GM23338 (cell line): ENCODE data around the gene DOCK1. TPM values are rescaled to one million over a fixed set of nuclear protein-coding genes. Genes with fewer than 3 reads are reported as not detected.

Experiments used
- ATAC-seq: fragments of 200-7000 bp; cut with Tn5 transposase; 3 replicates; pipeline ENCODE4 v1.9.1; 2020
- DNase-seq: peaks from one replicate; pipeline ENCODE4 v3.0.0-alpha.2; 2015; ENCODE audit warnings: low spot score
- H2AFZ ChIP-seq: fragments of 200-600 bp; sonication (generic); 2 replicates; pipeline ENCODE4 v1.8.0; 2016; ENCODE audit warnings: antibody characterized with exemption, mild to moderate bottlenecking, moderate library complexity
- H3F3A ChIP-seq: fragments of 200-600 bp; sonication (generic); replicated peaks from 2 replicates; pipeline ENCODE4 v1.8.0; 2017; ENCODE audit warnings: antibody characterized with exemption, mixed run types, low read depth
- H3K27ac ChIP-seq: fragments of 200-600 bp; sonication (generic); 2 replicates; pipeline ENCODE4 v1.6.1; 2016; ENCODE audit warnings: low read depth
- H3K27me3 ChIP-seq: fragments of 200-600 bp; sonication (generic); 2 replicates; pipeline ENCODE4 v1.8.0; 2016; ENCODE audit warnings: mild to moderate bottlenecking, mixed run types, moderate library complexity; ENCODE audit not compliant: insufficient read depth
- H3K36me3 ChIP-seq: fragments of 200-600 bp; sonication (generic); 2 replicates; pipeline ENCODE4 v1.8.0; 2016; ENCODE audit warnings: mild to moderate bottlenecking; ENCODE audit not compliant: insufficient read depth
- H3K4me1 ChIP-seq: fragments of 200-600 bp; sonication (generic); 2 replicates; pipeline ENCODE4 v1.8.0; 2016; ENCODE audit warnings: mild to moderate bottlenecking, moderate library complexity; ENCODE audit not compliant: insufficient read depth
- H3K4me2 ChIP-seq: fragments of 200-600 bp; sonication (generic); 2 replicates; pipeline ENCODE4 v1.7.1; 2017; ENCODE audit warnings: mixed run types
- H3K4me3 ChIP-seq: fragments of 200-600 bp; sonication (generic); 2 replicates; pipeline ENCODE4 v1.6.1; 2016; ENCODE audit warnings: mixed run types
- H3K79me2 ChIP-seq: fragments of 200-600 bp; sonication (generic); replicated peaks from 2 replicates; pipeline ENCODE4 v1.8.0; 2017; ENCODE audit warnings: mild to moderate bottlenecking; ENCODE audit not compliant: insufficient read depth
- H3K9me2 ChIP-seq: fragments of 200-600 bp; sonication (generic); 2 replicates; pipeline ENCODE4 v1.8.0; 2017; ENCODE audit not compliant: insufficient read depth
- H4K20me1 ChIP-seq: fragments of 200-600 bp; sonication (generic); replicated peaks from 2 replicates; pipeline ENCODE4 v1.8.0; 2017; ENCODE audit warnings: mild to moderate bottlenecking; ENCODE audit not compliant: insufficient read depth
- H3K27ac Mint-ChIP-seq: 2 replicates; pipeline ENCODE4 v1.8.0; 2020; ENCODE audit warnings: inconsistent platforms, mild to moderate bottlenecking, moderate library complexity, mixed read lengths
- H3K27me3 Mint-ChIP-seq: 3 replicates; pipeline ENCODE4 v1.8.0; 2022; ENCODE audit warnings: low read depth, mild to moderate bottlenecking, moderate library complexity, mixed read lengths, inconsistent platforms; ENCODE audit not compliant: insufficient read depth, poor library complexity
- H3K36me3 Mint-ChIP-seq: 3 replicates; pipeline ENCODE4 v1.8.0; 2021; ENCODE audit warnings: low read depth, mild to moderate bottlenecking, inconsistent platforms, moderate library complexity, mixed read lengths
- H3K4me1 Mint-ChIP-seq: 3 replicates; pipeline ENCODE4 v1.8.0; 2020; ENCODE audit warnings: mild to moderate bottlenecking, inconsistent platforms, mixed read lengths
- H3K4me3 Mint-ChIP-seq: 3 replicates; pipeline ENCODE4 v1.8.0; 2021; ENCODE audit warnings: moderate library complexity, mild to moderate bottlenecking, inconsistent platforms, mixed read lengths
- H3K9me3 Mint-ChIP-seq: 3 replicates; pipeline ENCODE4 v1.8.0; 2020; ENCODE audit warnings: moderate library complexity, mild to moderate bottlenecking, inconsistent platforms, mixed read lengths
- CREB1 ChIP-seq: fragments of 250-450 bp; sonication (Bioruptor Pico); IDR thresholded peaks from 2 replicates; pipeline ENCODE4 v1.5.0; 2020; ENCODE audit warnings: low read depth, mild to moderate bottlenecking, moderate library complexity
- CTCF ChIP-seq, 2 experiments: fragments of 200-600 bp in 1 of 2; sonication (generic) in 1 of 2; conservative IDR thresholded peaks; 2 replicates each; pipeline versions ENCODE4 v1.5.1 to v1.6.1; 2016 to 2017; ENCODE audit warnings: antibody characterized with exemption in 2 of 2, low read depth in 2 of 2, mild to moderate bottlenecking in 2 of 2, moderate library complexity in 1 of 2
- JUNB ChIP-seq: IDR thresholded peaks from one replicate; pipeline ENCODE4 v1.6.1; 2016; ENCODE audit warnings: antibody characterized with exemption; ENCODE audit not compliant: unreplicated experiment
- NANOG ChIP-seq: IDR thresholded peaks from 2 replicates; pipeline ENCODE4 v1.6.1; 2016; ENCODE audit warnings: antibody characterized with exemption, borderline replicate concordance
- POLR2AphosphoS5 ChIP-seq: IDR thresholded peaks from 2 replicates; pipeline ENCODE4 v1.6.1; 2016; ENCODE audit warnings: antibody characterized with exemption, low read depth
- REST ChIP-seq: IDR thresholded peaks from one replicate; pipeline ENCODE4 v1.6.1; 2018; ENCODE audit warnings: antibody characterized with exemption; ENCODE audit not compliant: unreplicated experiment
- ZNF331 ChIP-seq: fragments of 250-450 bp; sonication (Bioruptor Pico); IDR thresholded peaks from 2 replicates; pipeline ENCODE4 v1.5.0; 2020; ENCODE audit warnings: low read depth, mild to moderate bottlenecking, moderate library complexity
- polyA plus RNA-seq: library from polyadenylated mRNA; unstranded; fragments of >200 nt; fragmentation: Nextera tagmentation; extraction: Ambion mirVana; gene quantifications from 2 replicates; pipeline ENCODE4 v1.2.1, GENCODE V29; 2016
- total RNA-seq: library from RNA; depleted of rRNA; stranded (reverse); fragments of >200 nt; shearing (Covaris generic); gene quantifications from 2 replicates; pipeline ENCODE4 v1.2.3, GENCODE V29; 2014

DOCK1 gene
- total and polyA plus RNA-seq, 2 experiments from 2014 or later: 13.2 to 55.3 TPM

GRCh38 chr10:127276794-127277462 is 371.7 kb downstream of the DOCK1 start:
- no peak for TF ChIP-seq REST
- Histone ChIP-seq H3K9me2 (no peaks in the 10 kb centered on the region; the same call in none of the 2 replicates), H4K20me1 (no peaks in the 10 kb centered on the region), H3K4me1 (peaks cover 5% of the 10 kb centered on the region; the same call in 1 of the 2 replicates), H3K79me2 (no peaks in the 10 kb centered on the region), H2AFZ (no peak overlapping the region), H3K27ac (no peak overlapping the region), H3K4me2 (no peak overlapping the region), H3K4me3 (no peak overlapping the region), H3K27me3 (no peaks in the 10 kb centered on the region), H3K36me3 (peaks cover 3% of the 10 kb centered on the region; the same call in 1 of the 2 replicates), H3F3A (no peaks in the 10 kb centered on the region)
- no peaks in the 10 kb centered on the region for H3K27me3 Mint-ChIP-seq
- H3K4me3 Mint-ChIP-seq: no peak overlapping the region
- peaks cover 57% of the 10 kb centered on the region for H3K36me3 Mint-ChIP-seq
- peaks cover 21% of the 10 kb centered on the region for H3K9me3 Mint-ChIP-seq
- DNase-seq (no peak), ATAC-seq (no peak)
- H3K4me1 Mint-ChIP-seq: peaks cover 20% of the 10 kb centered on the region
- H3K27ac Mint-ChIP-seq: no peak overlapping the region

- Mint-ChIP-seq H3K9me3 (peaks cover 18% of the 10 kb centered on the region), H3K36me3 (peaks cover 53% of the 10 kb centered on the region), H3K4me1 (peaks cover 22% of the 10 kb centered on the region), H3K27ac (no peak overlapping the region), H3K4me3 (no peak overlapping the region), H3K27me3 (no peaks in the 10 kb centered on the region)
- Histone ChIP-seq H3K4me2 (no peak overlapping the region), H3K27me3 (no peaks in the 10 kb centered on the region), H2AFZ (no peak overlapping the region), H3F3A (no peaks in the 10 kb centered on the region), H3K27ac (no peak overlapping the region), H3K4me1 (peaks cover 5% of the 10 kb centered on the region; the same call in 1 of the 2 replicates), H3K36me3 (peaks cover under 1% of the 10 kb centered on the region; the same call in 1 of the 2 replicates), H3K79me2 (no peaks in the 10 kb centered on the region), H3K4me3 (no peak overlapping the region), H3K9me2 (no peaks in the 10 kb centered on the region; the same call in none of the 2 replicates), H4K20me1 (no peaks in the 10 kb centered on the region)
- TF ChIP-seq CREB1 (no peak), ZNF331 (CRISPR knock-in tag) (no peak), JUNB (no peak), POLR2AphosphoS5 (no peak), CTCF (conservative IDR thresholded peaks at IDR 0.05; ENCODE audit: low read depth in 2 of 2) (no peak), NANOG (no peak)
- ATAC-seq (no peak), DNase-seq (no peak)
These were observed 372.8 kb downstream of the DOCK1 start for GRCh38 chr10:127278001-127278400.
